Cardiac muscle cell (in vitro differentiated cells and primary cell): Measurements from ENCODE around the gene SLC35F3. TPM values are rescaled to one million over a fixed set of nuclear protein-coding genes. Genes with fewer than 3 reads are reported as not detected.

Source experiments
- DNase-seq, 2 donors: peaks; one replicate each; pipeline versions ENCODE4 v3.0.0 to v3.0.0-alpha.2; 2010 to 2017; ENCODE audit warnings: low read depth in 1 of 2, low spot score in 1 of 2
- H3K27ac ChIP-seq: fragments of 200-600 bp; sonication (generic); 2 replicates; pipeline ENCODE4 v1.5.1; 2016
- H3K27me3 ChIP-seq: fragments of 200-600 bp; sonication (generic); 2 replicates; pipeline ENCODE4 v1.6.0; 2016; ENCODE audit warnings: control low read depth
- H3K36me3 ChIP-seq: fragments of 200-600 bp; sonication (generic); 2 replicates; pipeline ENCODE4 v1.5.1; 2016; ENCODE audit warnings: control low read depth
- H3K4me1 ChIP-seq: fragments of 200-600 bp; sonication (generic); 2 replicates; pipeline ENCODE4 v1.8.1; 2017; ENCODE audit warnings: low read depth, mild to moderate bottlenecking, mixed run types
- H3K4me3 ChIP-seq: fragments of 200-600 bp; sonication (generic); 2 replicates; pipeline ENCODE4 v1.5.1; 2016; ENCODE audit warnings: mild to moderate bottlenecking
- H3K9me3 ChIP-seq: fragments of 200-600 bp; sonication (generic); 2 replicates; pipeline ENCODE4 v1.5.1; 2017; ENCODE audit warnings: low read depth, mild to moderate bottlenecking, control low read depth
- polyA plus RNA-seq: library from polyadenylated mRNA; unstranded; fragments of >200 nt; fragmentation: Nextera tagmentation; extraction: Ambion mirVana; gene quantifications from 2 replicates; pipeline ENCODE4 v1.2.1, GENCODE V29; 2016
- total RNA-seq: library from RNA; depleted of rRNA; stranded (reverse); fragments of >200 nt; gene quantifications from 2 replicates; pipeline ENCODE4 v1.2.3, GENCODE V29; 2016
- TF ChIP-seq, protein P1 (sequence below): IDR thresholded peaks from 2 replicates; pipeline ENCODE4 v1.5.1; 2012; ENCODE audit warnings: low read depth, mild to moderate bottlenecking, low read length

The SLC35F3 gene
- total and polyA plus RNA-seq, 2 experiments from 2014 or later: 0.98 to 2.0 TPM

DNA sequence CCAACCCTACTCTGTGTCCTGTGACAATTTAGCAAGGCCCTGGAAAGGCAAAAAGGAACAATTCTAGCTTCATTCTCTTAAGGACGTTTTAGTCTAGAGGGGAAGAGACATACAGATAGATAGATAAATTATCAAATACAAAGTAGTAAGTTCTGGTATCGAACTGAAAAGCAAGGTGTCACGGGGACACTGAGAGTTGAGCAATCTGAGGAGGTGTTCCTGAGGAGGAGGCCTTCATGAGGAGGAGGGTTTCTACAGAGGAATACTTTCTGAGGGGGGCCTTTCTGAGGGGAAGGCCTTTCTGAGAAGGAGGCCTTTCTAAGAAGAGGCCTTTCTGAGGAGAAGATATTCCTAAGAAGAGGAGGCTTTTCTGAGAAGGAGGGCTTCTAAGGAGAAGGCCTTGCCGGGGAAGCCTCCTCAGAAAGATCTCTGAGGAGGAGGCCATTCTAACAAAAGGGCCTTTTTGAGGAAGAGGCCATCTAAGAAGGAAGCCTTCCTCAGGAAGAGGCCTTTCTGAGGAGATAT is 312.9 kb downstream of the SLC35F3 start:
- Histone ChIP-seq H3K4me3 (no peak overlapping the region), H3K27me3 (peaks cover 38% of the 10 kb centered on the region), H3K27ac (no peak overlapping the region), H3K9me3 (no peaks in the 10 kb centered on the region), H3K36me3 (no peaks in the 10 kb centered on the region), H3K4me1 (no peaks in the 10 kb centered on the region)
- TF ChIP-seq, protein P1, sequence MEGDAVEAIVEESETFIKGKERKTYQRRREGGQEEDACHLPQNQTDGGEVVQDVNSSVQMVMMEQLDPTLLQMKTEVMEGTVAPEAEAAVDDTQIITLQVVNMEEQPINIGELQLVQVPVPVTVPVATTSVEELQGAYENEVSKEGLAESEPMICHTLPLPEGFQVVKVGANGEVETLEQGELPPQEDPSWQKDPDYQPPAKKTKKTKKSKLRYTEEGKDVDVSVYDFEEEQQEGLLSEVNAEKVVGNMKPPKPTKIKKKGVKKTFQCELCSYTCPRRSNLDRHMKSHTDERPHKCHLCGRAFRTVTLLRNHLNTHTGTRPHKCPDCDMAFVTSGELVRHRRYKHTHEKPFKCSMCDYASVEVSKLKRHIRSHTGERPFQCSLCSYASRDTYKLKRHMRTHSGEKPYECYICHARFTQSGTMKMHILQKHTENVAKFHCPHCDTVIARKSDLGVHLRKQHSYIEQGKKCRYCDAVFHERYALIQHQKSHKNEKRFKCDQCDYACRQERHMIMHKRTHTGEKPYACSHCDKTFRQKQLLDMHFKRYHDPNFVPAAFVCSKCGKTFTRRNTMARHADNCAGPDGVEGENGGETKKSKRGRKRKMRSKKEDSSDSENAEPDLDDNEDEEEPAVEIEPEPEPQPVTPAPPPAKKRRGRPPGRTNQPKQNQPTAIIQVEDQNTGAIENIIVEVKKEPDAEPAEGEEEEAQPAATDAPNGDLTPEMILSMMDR: no peak
- DNase-seq: no peak

- peaks cover 38% of the 10 kb centered on the region for H3K27me3 ChIP-seq
- TF ChIP-seq, protein P1: no peak
- H3K9me3 ChIP-seq: no peaks in the 10 kb centered on the region
Observed at GRCh38 chr1:234218078-234218477, 313.6 kb downstream of the SLC35F3 start.

GRCh38 chr1:234219711-234220110 is 315.2 kb downstream of the SLC35F3 start:
- no peaks in the 10 kb centered on the region for H3K36me3 ChIP-seq
- H3K4me1 ChIP-seq: no peaks in the 10 kb centered on the region
- H3K9me3 ChIP-seq: no peaks in the 10 kb centered on the region
- H3K27me3 ChIP-seq: peaks cover 23% of the 10 kb centered on the region
- no peak overlapping the region for H3K27ac ChIP-seq
- TF ChIP-seq, protein P1: no peak
- no peak for DNase-seq
- H3K4me3 ChIP-seq: no peak overlapping the region

More at GRCh38 chr1:234218078-234218477, 313.6 kb downstream of the SLC35F3 start:
- H3K27ac ChIP-seq: no peak overlapping the region
- no peak for DNase-seq
- no peak overlapping the region for H3K4me3 ChIP-seq
- H3K4me1 ChIP-seq: no peaks in the 10 kb centered on the region
- no peaks in the 10 kb centered on the region for H3K36me3 ChIP-seq

- no peaks in the 10 kb centered on the region for H3K9me3 ChIP-seq
- H3K27ac ChIP-seq: no peak overlapping the region
- no peak overlapping the region for H3K4me3 ChIP-seq
- TF ChIP-seq, protein P1: no peak
- no peaks in the 10 kb centered on the region for H3K36me3 ChIP-seq
- H3K27me3 ChIP-seq: peaks cover 5% of the 10 kb centered on the region
- H3K4me1 ChIP-seq: no peaks in the 10 kb centered on the region
- no peak for DNase-seq
Observed at GRCh38 chr1:234221601-234222000, 317.1 kb downstream of the SLC35F3 start.

DNA sequence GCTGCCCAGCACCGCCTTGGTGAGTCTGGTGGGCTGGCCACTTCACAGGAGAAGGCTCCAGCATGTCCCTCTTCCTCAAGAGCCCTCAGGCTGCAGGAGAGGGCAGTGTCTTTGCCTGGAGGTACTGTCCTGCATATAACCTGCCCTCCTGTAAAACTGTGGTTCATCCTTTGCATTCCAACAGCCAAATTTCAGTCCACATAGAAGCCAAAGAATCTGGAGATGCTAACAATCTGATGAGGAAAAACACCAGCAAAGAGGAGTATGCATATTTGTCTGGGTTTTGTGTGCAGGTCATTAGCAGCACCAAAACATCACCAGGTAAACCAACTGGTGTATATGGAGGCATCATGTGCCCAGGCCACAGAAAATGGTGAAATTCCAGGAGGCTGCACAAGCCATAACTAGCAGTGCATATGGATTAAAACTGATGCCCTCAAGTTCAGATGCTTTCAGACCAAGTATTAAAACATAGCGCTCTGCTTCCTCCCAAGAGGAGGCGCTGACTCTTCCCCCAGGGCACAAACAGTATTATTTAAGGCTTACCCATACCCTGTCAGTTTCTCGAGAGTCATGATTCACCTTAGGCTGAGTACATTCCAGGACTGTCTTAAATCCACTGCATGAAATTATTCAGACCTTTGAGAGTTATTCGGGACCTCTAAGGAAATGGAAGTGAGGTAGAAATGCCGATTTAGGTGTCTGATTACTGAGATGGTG is 318.2 kb downstream of the SLC35F3 start:
- no peak for DNase-seq
- Histone ChIP-seq H3K4me3 (no peak overlapping the region), H3K9me3 (no peaks in the 10 kb centered on the region), H3K27me3 (no peaks in the 10 kb centered on the region), H3K27ac (no peak overlapping the region), H3K36me3 (no peaks in the 10 kb centered on the region), H3K4me1 (no peaks in the 10 kb centered on the region)
- TF ChIP-seq, protein P1: no peak
